PC-3 (cell line): ENCODE results near the gene KMT2C. TPM values are rescaled to one million over a fixed set of nuclear protein-coding genes. Genes with fewer than 3 reads are reported as not detected.

Experiments used
- ATAC-seq: fragments of 200-7000 bp; cut with Tn5 transposase; 2 replicates; pipeline ENCODE4 v1.9.1; 2020; ENCODE audit warnings: mild to moderate bottlenecking, moderate library complexity
- BruUV-seq: library from RNA; stranded (reverse); fragments of 400-500 nt; replicated peaks from 2 replicates; lab custom pipeline; 2021; lab: Mats Ljungman, UMichigan
- CTCF ChIA-PET: fragments of 300-600 bp; sonication (Branson Sonifier 250); formaldehyde crosslinking; loops from one replicate; lab custom pipeline; 2022; ENCODE audit warnings: antibody characterized with exemption; lab: Charles Lee
- POLR2A ChIA-PET: fragments of 300-600 bp; sonication (Branson Sonifier 250); formaldehyde crosslinking; loops from one replicate; lab custom pipeline; 2022; ENCODE audit warnings: antibody characterized with exemption; ENCODE audit not compliant: unreplicated experiment; lab: Charles Lee
- DNase-seq: peaks from one replicate; pipeline ENCODE4 v3.0.0-alpha.2; 2015
- H2AFZ ChIP-seq: fragments of 300-600 bp; sonication (generic); 2 replicates; pipeline ENCODE4 v1.6.0; 2016; ENCODE audit warnings: antibody characterized with exemption, low read length
- H3F3A ChIP-seq: fragments of 300-600 bp; sonication (generic); one replicate; pipeline ENCODE4 v1.6.0; 2017; ENCODE audit warnings: antibody characterized with exemption, low read length, control low read depth, mild to moderate bottlenecking; ENCODE audit not compliant: unreplicated experiment
- H3K27ac ChIP-seq: fragments of 300-600 bp; sonication (generic); 2 replicates; pipeline ENCODE4 v1.5.1; 2016; ENCODE audit warnings: mild to moderate bottlenecking, low read length
- H3K27me3 ChIP-seq: fragments of 300-600 bp; sonication (generic); 2 replicates; pipeline ENCODE4 v1.6.1; 2016; ENCODE audit warnings: low read length, mixed read lengths
- H3K36me3 ChIP-seq: fragments of 300-600 bp; sonication (generic); 2 replicates; pipeline ENCODE4 v1.6.1; 2016; ENCODE audit warnings: low read depth, mixed run types, low read length, mixed read lengths
- H3K4me1 ChIP-seq: fragments of 300-600 bp; sonication (generic); 2 replicates; pipeline ENCODE4 v1.5.1; 2016; ENCODE audit warnings: low read length; ENCODE audit not compliant: insufficient read depth
- H3K4me2 ChIP-seq: fragments of 300-600 bp; sonication (generic); 2 replicates; pipeline ENCODE4 v1.6.0; 2016; ENCODE audit warnings: low read length
- H3K4me3 ChIP-seq: fragments of 300-600 bp; sonication (generic); 2 replicates; pipeline ENCODE4 v1.5.1; 2016; ENCODE audit warnings: mild to moderate bottlenecking, low read length, mixed read lengths
- H3K79me2 ChIP-seq: fragments of 300-600 bp; sonication (generic); 2 replicates; pipeline ENCODE4 v1.6.1; 2017; ENCODE audit warnings: low read length, mixed read lengths
- H3K9ac ChIP-seq: fragments of 300-600 bp; sonication (generic); 2 replicates; pipeline ENCODE4 v1.6.0; 2016; ENCODE audit warnings: mild to moderate bottlenecking, low read length
- H3K9me2 ChIP-seq: fragments of 300-600 bp; sonication (generic); replicated peaks from 2 replicates; pipeline ENCODE4 v1.6.1; 2016; ENCODE audit warnings: mixed run types, low read length, mixed read lengths
- H3K9me3 ChIP-seq: fragments of 300-600 bp; sonication (generic); 2 replicates; pipeline ENCODE4 v1.6.1; 2016; ENCODE audit warnings: low read length, mixed read lengths
- H4K20me1 ChIP-seq: fragments of 300-600 bp; sonication (generic); 2 replicates; pipeline ENCODE4 v1.6.1; 2016; ENCODE audit warnings: low read length, mixed read lengths
- EZH2 ChIP-seq: fragments of 300-600 bp; sonication (generic); IDR thresholded peaks from one replicate; pipeline ENCODE4 v1.6.1; 2017; ENCODE audit warnings: antibody characterized with exemption, mild to moderate bottlenecking, low read length; ENCODE audit not compliant: unreplicated experiment
- EZH2phosphoT487 ChIP-seq: fragments of 300-600 bp; sonication (generic); IDR thresholded peaks from 2 replicates; pipeline ENCODE4 v1.6.1; 2018; ENCODE audit warnings: mild to moderate bottlenecking, antibody characterized with exemption, low read length, borderline replicate concordance
- intact Hi-C: fragments of 100-400 bp; cut with micrococcal nuclease; formaldehyde crosslinking; loops from 2 replicates; pipeline ENCODE4 v1.9.0; 2023
- total RNA-seq: library from RNA; depleted of rRNA; stranded (reverse); fragments of >200 nt; gene quantifications from 2 replicates; pipeline ENCODE4 v1.2.3, GENCODE V29; 2014
- TF ChIP-seq, protein P1 (sequence below): fragments of 300-600 bp; sonication (generic); conservative IDR thresholded peaks from 2 replicates; pipeline ENCODE4 v1.5.1; 2017; ENCODE audit warnings: antibody characterized with exemption, low read depth, mild to moderate bottlenecking, low read length

KMT2C gene
- total RNA-seq, 1 experiment from 2014 or later: 15.3 TPM

DNA sequence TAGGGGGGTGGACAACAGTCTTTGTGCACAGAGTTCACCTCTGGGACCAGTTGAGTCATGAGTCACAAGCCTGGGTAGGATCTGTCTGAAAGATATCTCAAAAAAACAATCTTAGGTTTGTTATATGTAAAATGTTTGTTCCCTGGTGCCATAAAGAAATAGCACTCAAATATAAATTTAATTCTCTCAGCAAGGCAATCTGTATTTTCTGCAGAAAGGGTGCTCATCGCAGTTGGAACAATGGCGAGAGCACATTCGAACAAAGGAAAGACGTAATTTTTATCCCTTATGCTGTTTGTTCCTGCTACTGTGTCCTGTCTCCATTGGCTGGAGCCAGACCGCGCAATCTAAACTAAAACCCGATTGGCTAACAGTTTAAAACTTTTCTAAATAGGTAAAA is 346.6 kb downstream of the KMT2C start:
- DNase-seq: no peak
- no peaks in the 10 kb centered on the region for H3K27me3 ChIP-seq
- H3K4me1 ChIP-seq: no peaks in the 10 kb centered on the region
- no peaks in the 10 kb centered on the region for H3K9me2 ChIP-seq
- intact Hi-C loops: no loop called here
- no peaks in the 10 kb centered on the region for H3F3A ChIP-seq
- BruUV-seq: no TSS peak
- H3K4me3 ChIP-seq: no peak overlapping the region
- H3K27ac ChIP-seq: no peak overlapping the region
- H3K36me3 ChIP-seq: peaks cover 10% of the 10 kb centered on the region
- H3K9me3 ChIP-seq: peaks cover 21% of the 10 kb centered on the region; the same call in 1 of the 2 replicates
- H3K4me2 ChIP-seq: no peak overlapping the region
- ChIA-PET POLR2A (no interaction called here), CTCF (no interaction called here)
- TF ChIP-seq EZH2 (no peak), EZH2phosphoT487 (no peak)
- TF ChIP-seq, protein P1, sequence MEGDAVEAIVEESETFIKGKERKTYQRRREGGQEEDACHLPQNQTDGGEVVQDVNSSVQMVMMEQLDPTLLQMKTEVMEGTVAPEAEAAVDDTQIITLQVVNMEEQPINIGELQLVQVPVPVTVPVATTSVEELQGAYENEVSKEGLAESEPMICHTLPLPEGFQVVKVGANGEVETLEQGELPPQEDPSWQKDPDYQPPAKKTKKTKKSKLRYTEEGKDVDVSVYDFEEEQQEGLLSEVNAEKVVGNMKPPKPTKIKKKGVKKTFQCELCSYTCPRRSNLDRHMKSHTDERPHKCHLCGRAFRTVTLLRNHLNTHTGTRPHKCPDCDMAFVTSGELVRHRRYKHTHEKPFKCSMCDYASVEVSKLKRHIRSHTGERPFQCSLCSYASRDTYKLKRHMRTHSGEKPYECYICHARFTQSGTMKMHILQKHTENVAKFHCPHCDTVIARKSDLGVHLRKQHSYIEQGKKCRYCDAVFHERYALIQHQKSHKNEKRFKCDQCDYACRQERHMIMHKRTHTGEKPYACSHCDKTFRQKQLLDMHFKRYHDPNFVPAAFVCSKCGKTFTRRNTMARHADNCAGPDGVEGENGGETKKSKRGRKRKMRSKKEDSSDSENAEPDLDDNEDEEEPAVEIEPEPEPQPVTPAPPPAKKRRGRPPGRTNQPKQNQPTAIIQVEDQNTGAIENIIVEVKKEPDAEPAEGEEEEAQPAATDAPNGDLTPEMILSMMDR: no peak
- H3K79me2 ChIP-seq: no peaks in the 10 kb centered on the region
- no peak overlapping the region for H2AFZ ChIP-seq
- no peaks in the 10 kb centered on the region for H4K20me1 ChIP-seq
- no peak for ATAC-seq
- no peak overlapping the region for H3K9ac ChIP-seq

DNA sequence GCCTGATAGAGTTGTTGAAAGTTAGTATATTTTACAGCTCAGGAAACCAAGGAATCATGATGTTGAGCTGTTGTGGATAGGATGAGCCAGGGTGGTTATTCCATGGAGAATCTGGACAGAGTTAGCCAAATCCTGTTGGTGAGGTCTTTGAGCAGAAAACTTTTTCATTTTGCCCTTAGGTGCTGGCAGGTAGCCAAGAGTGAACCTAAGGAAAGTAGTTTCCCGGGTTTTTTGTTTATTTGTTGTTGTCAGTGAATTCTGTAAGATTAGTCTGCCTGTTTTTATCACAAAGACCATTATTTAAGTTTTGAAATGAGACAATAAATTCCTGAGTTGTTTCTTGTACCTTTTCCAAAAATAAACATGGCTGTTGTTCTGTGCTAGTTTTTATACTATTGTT is 349.3 kb downstream of the KMT2C start:
- Histone ChIP-seq H3K4me3 (no peak overlapping the region), H3K27ac (no peak overlapping the region), H2AFZ (no peak overlapping the region), H4K20me1 (no peaks in the 10 kb centered on the region), H3K79me2 (no peaks in the 10 kb centered on the region), H3K27me3 (no peaks in the 10 kb centered on the region), H3K9me3 (peaks cover 21% of the 10 kb centered on the region; the same call in 1 of the 2 replicates), H3K9me2 (no peaks in the 10 kb centered on the region), H3K36me3 (peaks cover 10% of the 10 kb centered on the region), H3K4me2 (no peak overlapping the region), H3K9ac (no peak overlapping the region), H3K4me1 (no peaks in the 10 kb centered on the region), H3F3A (no peaks in the 10 kb centered on the region)
- TF ChIP-seq EZH2 (no peak), EZH2phosphoT487 (no peak)
- TF ChIP-seq, protein P1: no peak
- ATAC-seq (no peak), DNase-seq (peak; percentile 15)
- intact Hi-C loops: no loop called here
- BruUV-seq: no TSS peak
- POLR2A ChIA-PET: interaction anchor here (0.7 kb wide), 1 partner anchor 649 kb away, joined by 3 read pairs; no protein-coding TSS in a partner anchor
- CTCF ChIA-PET: interaction anchor here (0.6 kb wide), 1 partner anchor 61 kb away, joined by 10 read pairs; no protein-coding TSS in a partner anchor

DNA sequence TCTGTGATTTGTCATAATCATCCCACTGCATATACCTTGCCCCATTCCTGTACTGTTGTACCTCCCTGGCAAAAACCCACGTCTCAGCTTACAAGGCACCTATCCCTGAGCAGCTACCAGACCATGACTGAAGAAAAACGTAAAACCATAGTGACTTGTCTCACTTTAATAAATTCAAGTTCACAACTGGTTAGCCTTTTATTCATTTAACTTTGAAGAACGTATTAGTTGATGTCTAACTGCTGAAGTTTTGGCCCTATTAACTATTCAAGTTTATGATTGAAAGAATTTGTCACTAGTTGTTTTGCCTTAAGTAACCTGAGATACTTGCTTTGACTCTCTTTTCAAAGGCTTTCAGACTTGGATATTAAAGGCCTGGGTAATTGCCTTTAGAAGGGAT is 350.7 kb downstream of the KMT2C start:
- Histone ChIP-seq H3K79me2 (no peaks in the 10 kb centered on the region), H3K27me3 (no peaks in the 10 kb centered on the region), H2AFZ (no peak overlapping the region), H3K27ac (no peak overlapping the region), H3K9me2 (no peaks in the 10 kb centered on the region), H3K4me2 (no peak overlapping the region), H3K9me3 (peaks cover 21% of the 10 kb centered on the region; the same call in 1 of the 2 replicates), H3F3A (no peaks in the 10 kb centered on the region), H3K9ac (no peak overlapping the region), H3K4me1 (no peaks in the 10 kb centered on the region), H3K4me3 (no peak overlapping the region), H4K20me1 (no peaks in the 10 kb centered on the region), H3K36me3 (peaks cover 10% of the 10 kb centered on the region)
- BruUV-seq: no TSS peak
- ChIA-PET POLR2A (no interaction called here), CTCF (no interaction called here)
- intact Hi-C loops: no loop called here
- ATAC-seq (no peak), DNase-seq (no peak)
- no peak for TF ChIP-seq EZH2
- TF ChIP-seq EZH2phosphoT487: no peak
- TF ChIP-seq, protein P1: no peak
